ENCODE results near the gene DLGAP1. TPM values are rescaled to one million over a fixed set of nuclear protein-coding genes. Genes with fewer than 3 reads are reported as not detected.
A peak's percentile ranks its signal among the peaks of the same experiment; 100 is the strongest.

The DLGAP1 gene
- polyA plus RNA-seq, 1 donor, result 1.5 TPM

DNA sequence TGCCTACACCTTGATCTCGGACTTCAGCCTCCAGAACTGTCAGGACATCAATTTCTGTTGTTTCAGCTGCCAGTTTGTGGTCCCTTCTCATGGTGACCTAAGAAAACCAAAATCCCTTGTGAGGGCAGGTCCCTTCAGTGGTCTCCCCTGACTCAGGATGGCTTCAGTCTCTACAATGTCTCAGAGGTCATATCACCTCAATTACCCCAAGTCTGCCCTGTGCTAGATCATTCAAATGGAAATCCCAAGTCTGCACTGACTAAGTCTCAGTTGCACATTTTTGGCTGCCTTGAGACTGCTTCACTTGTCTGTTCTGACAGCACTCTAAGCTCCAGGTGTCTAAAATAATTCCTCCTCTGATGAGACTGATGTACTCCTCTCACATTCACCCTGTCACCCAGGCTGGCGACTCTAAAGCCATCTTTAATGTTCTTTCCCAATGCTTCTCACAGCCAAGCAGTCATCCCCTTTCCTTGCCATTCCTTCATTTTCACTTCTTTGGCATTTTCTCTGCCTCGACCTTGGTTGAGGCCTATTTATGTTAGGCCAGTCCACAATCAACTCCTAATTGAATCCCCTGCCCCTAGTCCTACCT, 470.8 kb downstream of the DLGAP1 start:
- no peak for DNase-seq

DNA sequence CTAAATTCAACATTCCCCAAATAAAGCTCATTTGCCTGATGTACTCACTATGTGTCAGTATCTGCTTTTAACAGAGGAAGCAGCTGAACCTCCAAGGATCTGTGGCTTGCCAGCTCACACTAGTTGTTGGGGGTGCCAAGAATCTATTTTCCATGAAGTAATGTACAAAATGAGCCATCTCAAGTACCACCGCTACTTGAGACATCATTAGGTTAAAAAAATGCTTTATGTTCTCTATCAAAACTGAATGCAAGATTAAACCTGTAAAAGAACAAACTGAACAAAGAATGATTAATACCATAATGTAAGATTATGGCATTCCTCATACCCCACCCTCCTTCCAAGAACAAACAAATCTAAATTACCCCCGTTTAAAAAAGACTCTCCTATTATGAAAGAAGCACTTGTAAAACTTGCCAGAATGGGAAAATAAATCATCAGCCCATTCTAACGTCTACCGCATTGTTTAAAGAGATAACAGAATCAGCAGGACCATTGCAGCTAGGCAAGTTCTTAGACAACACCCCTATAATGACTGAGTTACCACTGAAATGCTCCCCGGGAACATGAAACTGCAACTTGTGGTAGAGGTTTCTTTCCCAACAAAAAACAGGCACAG, 471.6 kb downstream of the DLGAP1 start:
- DNase-seq, result no peak

DNA sequence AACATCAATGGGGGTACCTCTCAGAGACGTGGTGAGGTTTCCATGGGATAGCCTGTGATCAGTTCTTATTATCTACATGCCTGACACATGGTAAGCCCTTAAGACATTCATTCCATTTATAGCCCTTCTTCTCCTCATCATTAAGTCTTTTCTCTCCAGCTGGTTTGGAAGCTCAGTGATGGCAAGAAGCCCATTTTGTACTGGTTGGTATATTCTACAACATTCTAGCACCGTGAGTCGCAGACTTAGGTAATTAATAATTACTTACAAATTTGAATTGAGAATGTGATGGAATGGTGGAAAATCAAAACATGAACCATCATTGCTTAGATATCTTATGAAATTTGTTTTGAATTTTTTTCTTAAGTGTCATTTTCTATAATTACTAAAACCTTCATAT, 472.6 kb downstream of the DLGAP1 start:
- no peak for DNase-seq

DNA sequence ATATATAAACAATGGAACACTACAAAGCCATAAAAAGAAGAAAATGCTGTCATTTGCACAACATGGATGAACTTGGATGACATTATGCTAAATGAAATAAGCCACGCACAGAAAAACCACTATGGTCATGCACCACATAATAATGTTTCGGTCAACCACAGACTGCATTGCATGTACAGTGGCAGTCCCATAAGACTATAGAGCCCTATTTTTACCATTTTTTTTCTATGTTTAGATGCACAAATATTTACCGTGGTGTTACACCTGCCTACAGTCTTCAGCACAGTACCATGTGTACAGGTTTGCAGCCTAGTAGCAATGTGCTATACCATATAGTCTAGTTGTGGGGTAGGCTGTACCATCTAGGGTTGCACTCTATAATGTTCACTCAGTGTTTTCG, 476.1 kb downstream of the DLGAP1 start:
- DNase-seq, result no peak

DNA sequence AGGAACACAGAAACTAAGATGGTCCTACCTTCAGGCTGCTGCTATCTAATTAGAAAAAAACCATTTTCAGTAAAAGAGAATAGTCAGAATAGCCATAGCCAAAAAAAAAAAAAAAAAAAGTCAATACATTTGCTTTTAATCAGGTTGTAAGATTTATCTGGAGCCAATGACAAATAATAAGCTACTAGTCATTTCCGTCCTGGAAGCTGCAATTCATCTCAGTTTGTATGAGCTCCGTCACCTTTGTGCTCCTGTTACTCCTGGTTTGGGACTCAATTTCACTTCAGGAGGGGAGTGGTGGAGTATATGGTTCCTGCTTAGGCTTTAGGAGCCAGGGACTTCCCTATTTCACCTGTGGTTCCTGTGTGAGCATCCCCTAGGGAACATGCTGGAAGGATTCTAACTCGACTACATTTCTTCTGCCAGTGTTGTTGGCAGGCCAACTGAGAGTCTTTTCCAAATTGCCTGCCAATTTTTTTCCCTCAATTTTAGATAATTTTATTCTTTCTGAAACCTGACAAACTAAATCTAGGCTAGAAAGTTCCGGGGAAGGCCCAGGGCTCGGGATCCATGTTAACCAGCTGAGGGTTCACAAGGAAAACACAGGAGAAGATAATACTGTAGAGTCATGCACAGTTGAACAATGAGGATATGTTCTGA, 481.8 kb downstream of the DLGAP1 start:
- peak; percentile 11 for DNase-seq

DNA sequence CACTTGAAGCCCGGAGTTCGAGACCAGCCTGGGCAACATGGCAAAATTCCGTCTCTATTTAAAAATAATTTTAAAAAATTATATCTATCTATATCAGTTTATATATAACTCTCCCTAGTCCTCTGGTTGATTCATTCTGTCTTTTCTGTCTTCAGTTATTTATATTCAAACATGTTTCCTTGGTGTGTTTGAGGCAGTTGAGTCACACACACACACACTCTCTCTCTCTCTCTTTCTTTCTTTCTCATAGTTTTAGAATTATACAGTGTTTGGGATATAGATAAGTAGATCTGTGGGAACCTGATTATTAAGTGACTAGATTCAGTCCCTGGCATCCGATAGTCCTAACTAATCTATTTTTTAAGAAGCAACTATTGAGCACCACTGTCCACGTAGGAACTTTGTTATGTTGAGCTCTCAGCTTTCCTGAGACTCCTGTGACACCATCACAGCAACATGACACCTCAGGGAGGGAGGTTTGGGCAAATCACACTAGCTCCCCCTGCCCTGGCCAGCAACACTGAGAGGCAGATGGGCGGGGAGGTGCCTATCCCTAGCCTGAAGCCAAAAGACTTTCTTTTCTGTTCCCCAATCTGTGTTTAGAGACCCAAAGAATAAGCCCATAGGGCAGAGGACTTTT, 482.7 kb downstream of the DLGAP1 start:
- DNase-seq, result no peak

DNA sequence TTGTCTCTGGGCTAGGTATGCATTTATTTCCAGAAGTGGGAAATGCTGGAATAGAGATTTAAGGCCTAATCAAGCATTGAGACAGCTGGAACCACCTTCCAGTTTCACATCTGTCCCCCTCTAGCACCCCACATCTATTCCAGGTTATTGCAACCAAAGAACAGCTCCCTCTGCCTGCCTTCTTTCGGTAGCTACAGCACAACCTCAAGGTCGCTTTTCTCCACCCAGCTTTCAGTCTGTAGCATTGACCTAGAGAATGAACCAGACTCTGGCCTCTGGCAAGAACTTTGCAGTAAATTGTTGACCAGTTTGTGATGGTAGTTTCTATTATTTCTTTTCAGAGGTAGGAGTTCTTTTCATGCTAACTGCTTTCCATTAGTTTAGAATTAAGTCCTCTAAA, 484.2 kb downstream of the DLGAP1 start:
- no peak for DNase-seq

DNA sequence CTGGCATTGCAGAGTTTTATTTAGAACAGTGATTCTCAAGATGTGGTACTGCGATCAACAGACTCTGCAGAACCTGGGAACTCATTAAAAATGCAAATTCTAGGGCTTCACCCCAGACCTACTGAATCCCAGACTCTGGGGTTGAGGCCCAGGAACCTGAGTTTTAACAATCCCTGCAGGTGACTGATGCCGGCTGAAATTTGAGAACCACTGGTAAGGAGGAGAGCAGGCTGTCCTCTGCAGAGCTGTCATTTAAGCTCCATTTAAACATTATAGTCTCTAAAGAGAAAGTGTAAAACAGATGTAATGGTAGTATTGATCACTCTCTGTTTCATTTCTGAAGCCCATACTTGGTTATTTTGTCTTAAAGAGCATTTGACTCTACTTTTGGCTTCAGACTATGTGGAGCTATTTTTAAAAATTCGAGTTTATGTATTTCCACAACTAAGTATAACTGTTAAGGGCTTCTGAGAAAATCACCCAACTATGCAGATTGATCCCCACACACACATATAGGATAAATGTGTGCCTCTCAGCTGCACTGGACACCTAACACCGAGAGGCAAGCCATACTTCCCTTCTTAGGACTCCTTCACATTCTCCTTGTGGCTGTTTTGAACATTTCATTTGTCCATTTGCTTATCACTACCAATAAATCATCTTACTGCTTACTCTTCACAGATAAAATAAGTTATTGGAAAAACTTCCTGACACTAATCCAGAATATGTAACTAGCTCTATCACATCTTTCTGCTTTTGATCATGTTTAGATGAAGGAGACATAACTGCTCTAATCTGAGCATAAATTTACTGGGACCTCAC, 487.5 kb downstream of the DLGAP1 start:
- DNase-seq, result no peak

DNA sequence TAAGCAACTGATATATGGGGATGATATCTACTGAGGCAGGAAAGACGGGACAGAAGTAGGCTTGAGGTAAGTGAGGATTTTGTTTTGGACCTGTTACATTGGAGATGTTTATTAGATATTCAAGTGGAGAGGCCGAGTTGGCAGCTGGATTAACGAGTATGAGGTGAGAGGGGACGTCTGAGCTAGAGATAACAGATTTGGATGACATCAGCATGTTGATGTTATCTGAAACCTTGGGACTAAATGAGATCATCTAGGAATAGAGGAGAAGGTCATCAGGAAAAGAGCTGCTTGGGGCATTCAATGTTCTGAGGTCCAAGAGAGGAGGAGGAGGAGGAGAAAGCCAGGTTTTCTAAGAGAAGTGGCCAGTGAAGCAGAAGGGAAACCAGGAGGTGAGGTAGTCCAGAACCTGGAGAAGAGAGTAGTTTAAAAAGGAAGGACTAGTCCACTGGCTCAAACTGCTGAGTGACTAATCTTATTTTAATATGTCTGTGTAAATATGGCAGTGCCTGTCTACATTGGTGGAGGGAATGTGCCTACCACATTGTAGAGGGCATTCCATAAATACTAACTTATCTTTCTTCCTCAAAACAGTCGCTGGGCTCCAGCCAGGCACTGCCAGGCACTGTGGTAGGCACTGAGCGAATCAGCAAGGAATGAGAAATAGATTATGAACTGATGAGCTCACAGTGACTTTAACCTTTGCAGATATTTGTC, 488.3 kb downstream of the DLGAP1 start:
- no peak for DNase-seq

DNA sequence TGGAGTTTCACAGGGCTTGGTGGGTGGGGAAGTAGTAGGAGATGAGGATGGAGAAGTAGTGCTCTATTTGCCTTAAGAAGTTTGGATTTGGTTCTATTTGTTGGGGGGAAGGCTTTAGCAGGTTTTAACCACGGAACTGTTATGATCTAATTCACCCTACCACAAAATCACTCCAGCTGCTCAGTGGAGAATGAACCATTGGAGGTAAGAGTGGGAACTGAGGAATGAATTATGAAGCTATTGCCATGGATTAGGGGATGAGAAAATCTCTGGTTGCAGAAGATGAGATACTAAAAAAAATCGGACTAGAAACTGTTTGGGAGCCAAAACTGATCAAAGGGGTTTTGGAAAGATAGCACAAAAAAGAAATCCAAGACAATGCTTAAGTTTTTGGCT, 488.9 kb downstream of the DLGAP1 start:
- no peak for DNase-seq

DNA sequence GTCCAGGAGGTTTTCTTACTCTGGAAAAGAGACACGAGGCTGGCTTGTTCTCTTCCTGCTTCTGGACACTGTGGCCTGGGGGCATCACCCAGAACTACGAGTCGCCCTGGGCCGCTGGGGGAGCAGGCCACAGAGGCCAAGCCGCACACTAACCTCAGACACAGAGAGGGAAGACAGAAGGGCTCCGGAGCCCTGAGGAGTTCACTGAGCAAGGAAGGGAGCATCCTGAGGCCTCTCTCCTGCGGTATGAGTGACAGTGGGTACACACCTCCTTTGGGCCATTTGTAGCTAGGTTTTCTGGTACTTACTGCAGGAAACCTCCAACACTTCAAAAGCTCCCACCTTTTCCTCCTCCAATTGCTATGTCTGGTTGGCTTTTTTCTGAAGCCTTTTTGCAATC, 494.1 kb downstream of the DLGAP1 start:
- no peak for DNase-seq

DNA sequence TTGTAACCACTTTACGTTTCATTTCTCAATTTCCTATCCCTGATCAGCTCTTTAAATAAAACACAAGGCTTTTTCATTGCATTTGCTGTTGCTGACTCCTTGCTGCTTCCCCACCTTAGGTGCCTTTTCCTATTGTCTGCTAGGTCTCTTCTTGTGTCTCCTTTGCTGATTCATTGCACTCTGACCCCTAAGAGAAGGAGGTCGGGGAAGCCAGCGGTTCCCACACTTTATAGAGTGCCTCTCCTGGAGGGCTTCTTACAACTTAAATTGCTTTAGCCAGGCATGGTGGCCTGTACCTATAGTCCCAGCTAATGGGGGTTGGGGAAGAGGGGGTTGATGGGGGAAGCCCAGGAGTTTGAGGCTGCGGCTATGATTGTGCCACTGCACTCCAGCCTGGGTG, 495.0 kb downstream of the DLGAP1 start:
- no peak for DNase-seq

DNA sequence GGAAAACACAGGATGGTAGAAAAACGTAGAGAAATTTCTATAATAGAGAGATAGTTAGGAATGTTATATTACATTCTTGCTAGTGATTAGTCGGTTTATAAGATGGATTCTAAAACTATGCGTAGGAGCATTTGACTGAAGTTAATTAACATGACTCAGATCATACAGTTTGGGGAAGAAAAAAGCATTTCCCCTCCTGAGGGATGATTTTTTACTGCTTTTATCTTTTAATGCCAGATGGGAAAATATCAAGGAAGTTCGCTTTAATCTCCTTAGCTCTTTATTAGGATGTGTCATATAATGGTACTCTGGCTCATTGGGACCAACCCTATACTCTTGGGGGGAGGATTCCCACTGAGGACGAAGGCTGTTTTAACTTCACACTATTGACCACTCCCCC, 503.1 kb downstream of the DLGAP1 start:
- no peak for DNase-seq

DNA sequence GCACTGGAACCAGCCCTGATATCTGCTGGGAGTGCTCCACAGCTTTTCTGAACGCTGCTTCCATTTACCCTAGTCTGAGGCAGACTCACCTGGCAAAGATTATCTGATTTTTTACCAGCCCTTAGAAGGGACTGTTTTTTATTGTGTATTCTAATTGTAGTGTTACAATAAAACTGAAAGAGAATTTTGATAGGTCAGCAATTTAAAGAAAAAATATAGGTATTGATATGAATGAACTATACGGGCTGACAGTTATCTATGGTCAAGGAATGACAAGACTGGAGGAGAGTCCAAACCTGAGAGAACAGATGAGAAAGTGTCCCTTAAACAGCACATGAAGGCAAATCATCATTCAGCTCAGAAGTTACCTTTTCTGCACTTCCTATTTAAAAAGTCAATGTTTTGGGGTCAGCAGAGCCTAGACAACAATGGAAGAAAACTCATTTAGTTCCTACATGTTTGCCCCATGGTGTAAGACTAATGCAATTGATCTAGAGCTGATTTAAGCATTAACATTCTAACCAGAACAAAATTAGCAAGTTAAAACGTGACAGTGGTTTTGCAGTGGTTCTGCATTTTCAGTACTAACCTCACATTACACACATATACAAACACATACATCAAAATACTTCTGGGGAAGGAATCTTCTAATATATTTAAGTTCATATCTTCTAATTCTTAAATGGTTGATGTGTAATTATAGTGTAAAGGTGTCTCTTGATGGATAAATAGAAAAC, 504.3 kb downstream of the DLGAP1 start:
- DNase-seq, result no peak

DNA sequence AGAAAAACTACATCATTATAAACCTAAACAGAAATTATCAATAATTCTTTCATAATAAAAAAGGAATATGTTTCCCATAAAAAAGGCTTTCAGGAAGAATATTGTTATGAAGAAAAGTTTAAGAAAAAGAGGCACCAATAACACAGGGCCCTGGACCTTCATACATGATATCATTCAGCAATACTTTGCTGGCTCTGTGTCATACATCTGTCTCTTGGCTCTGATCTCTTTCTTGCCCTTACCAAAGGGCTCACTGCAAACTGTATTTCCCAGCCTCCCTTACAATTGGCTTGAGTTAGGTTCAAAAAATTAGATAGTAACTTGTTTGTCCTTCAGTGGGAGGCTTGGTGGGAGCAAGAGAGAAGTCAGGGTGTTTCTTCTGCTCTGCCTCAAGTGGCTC, 506.1 kb downstream of the DLGAP1 start:
- no peak for DNase-seq

DNA sequence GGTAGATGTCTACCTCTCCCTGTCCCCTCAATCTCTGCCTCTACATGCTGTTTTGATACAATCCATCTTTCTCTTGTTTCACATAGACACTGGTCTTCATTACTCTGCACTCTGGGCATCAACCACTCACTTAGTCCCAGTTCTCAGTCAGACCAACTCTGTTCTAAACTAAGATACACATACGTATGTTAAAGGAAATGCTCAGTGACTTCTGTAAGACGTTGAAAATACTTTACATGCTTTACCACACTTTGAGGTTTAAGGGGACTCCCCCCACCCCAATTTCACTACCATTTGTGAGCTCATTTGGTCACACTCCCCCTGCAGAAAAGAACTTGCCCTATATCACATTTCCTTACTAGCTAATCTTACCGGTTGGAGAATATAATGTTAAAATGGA, 507.7 kb downstream of the DLGAP1 start:
- no peak for DNase-seq

DNA sequence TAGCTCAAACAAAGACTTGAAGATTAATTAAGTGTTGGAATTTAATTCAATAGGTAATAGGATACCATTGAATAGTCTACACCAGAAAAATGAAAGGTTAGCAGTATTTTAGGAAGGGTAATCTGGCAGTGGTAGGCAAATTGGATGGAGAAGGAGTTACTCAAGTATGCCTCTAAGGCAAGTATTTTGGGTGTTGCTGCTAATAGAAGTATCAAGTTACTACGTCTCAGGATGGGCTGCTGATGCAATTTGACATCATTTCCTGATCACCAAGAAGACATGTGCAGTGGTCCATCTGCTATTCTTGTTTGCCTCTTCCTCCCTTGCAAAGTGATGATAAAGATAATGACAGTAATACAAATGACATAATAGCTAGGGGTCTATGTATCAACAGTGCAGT, 519.8 kb downstream of the DLGAP1 start:
- no peak for DNase-seq

DNA sequence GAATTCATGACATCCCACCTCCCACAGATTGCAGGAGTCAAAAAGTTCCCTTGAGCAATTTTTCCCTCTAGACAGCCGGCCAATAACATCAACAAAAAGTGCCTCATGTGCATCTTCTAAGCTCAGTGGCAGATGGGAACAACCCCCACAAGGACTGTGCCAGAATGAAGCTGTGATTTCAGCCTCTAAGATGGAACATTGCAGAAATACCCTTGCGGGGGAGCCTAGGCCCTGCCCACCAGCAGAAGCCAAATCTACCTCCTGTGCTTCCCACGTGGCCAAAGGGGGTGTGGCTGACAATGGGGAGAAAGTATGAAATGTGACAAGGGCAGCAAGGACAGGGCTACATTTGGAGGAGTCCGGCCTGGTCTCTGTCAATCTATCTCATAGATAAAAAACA, 522.8 kb downstream of the DLGAP1 start:
- DNase-seq, result no peak

DNA sequence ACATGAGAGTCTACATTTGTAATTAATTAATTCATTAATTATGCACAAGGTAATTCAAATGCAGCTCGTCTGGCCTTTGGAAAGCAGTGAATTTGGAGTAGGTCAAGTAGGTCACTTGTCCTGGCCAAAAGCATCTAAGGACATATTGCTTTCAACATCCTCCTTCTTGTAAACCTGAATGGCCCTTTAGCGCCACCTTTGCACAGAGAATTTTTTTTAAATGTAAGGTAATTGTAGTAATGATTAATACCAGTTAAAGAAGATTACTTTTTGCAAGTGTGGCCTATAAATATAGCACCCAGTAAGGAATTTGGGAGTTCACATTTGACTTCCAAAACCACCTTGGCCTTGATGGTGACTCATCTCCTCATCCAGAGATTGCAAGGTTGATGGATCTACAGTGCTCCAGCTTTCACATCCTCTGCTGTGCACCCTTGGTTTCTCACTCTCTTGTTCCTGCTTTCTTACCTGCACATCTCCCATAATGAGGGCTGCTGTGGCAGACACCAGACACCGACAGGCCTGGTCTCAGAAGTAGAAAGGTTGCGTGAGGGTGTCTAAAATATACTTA, 523.5 kb downstream of the DLGAP1 start:
- DNase-seq, result no peak

DNA sequence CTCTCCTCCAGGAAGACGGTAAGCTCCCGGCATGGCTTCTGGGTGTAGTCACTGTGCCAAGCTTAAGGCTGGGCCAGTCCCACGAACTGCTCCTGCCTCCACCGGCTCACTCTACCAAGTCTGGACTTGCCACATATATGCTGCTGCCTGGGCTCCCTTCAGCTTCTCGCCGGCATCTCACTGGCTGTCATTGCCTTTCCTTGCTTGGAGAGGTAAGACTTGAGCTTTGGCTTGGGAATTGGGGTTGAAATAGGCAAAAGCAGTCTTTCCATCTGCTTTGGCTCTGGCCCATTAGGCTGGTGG, 524.1 kb downstream of the DLGAP1 start:
- DNase-seq, result no peak
